ENCODE results near the gene SYCN.
"Not testable (repeated sequence)": the region's sequence is repeated elsewhere in the genome, so short reads cannot be mapped to it uniquely, and the experiment has no call there.

Gene SYCN, protein sequence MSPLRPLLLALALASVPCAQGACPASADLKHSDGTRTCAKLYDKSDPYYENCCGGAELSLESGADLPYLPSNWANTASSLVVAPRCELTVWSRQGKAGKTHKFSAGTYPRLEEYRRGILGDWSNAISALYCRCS

DNA sequence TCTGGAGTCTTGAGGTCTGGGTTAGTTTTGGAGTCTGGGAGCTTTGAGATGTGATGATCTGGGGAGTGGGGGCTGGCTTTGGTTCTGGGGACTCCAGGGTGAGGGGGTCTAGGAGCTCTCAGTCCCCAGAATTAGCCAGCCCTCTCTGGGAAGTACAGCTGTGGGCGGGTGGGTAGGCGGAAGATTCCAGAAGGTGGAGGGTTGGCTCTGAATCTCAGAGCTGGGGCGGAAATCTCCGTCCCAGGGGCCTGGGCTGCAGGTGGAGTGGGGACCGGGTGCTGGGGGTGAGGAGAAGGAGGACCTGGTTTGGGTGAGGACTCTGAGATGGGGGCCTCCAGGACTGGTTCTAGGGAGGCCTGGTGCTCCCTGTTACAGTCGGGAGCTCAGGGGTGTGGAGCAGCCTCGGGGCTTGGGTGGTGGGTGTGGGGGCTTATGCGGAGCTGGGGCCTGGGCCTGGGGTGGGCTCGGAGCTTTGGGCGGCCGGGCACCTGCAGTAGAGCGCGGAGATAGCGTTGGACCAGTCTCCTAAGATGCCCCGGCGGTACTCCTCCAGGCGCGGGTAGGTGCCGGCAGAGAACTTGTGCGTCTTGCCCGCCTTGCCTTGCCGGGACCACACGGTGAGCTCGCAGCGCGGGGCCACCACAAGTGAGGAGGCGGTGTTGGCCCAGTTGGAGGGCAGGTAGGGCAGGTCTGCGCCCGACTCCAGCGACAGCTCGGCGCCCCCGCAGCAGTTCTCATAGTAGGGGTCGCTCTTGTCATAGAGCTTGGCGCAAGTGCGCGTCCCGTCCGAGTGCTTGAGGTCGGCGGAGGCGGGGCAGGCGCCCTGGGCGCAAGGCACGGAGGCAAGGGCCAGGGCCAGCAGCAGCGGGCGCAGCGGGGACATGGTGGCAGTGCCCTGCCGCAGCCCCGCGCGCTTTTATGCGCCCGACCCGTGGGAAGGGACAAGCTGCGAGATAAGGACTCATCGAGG lies at the start of gene SYCN:
SYCN (minus strand) TSS at position 892 of the 970 bp plus-strand sequence; CDS start at position 883, 9 bp downstream.
- DNase-seq (ENCODE audit: low read depth in 2 of 2) = no peak

DNA sequence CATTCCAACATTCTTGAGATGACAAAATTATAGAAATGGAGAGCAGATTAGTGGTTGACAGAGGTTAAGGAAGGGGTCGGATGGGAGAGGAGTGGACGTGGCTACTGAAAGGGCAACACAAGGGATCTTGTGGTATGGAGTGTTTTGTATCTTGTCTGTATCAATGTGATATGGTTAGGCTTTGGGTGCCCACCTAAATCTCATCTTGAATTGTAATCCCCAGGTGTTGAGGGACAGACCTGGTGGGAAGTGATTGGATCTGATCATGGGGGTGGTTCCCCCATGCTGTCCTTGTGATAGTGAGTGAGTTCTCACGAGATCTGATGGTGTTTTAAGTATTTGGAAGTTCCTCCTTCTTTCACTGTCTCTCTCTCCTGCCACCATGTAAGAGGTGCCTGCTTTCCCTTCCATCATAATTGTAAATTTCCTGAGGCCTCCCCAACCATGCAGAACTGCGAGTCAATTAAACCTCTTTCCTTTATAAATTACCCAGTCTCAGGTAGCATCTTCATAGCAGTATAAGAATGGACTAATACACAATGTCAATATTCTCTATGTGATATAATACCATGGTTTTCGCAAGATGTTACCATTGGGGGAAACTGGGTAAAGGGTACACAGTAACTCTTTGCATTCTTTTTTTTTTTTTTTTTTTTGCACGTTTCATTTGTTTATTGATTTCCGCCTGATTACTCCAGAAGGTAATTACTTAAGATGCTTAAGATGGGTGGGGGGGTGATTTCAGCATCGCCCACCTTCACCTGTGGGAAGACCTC lies 49.5 kb upstream of the SYCN start:
- no peak for DNase-seq (ENCODE audit: low read depth in 2 of 2)

DNA sequence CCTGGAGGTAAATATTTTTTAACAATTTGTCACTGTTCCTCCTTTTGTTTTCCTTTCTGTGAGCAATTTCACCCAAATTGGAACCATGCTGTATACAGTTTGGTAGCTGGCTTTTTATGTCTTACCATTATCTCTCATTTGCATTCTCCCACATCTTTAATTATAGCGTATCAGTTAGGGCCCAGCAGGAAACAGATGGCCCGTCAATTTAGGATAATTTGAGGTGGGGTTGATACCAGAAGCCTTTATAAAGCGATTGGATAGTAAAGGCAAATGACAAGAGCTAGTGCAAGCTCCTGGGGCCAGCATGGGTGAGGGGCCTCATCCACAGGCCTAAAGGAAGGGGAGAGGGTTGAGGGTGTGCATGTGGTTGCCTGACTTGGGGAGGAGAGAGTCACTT lies 48.4 kb upstream of the SYCN start:
- no peak for DNase-seq (ENCODE audit: low read depth in 2 of 2)

DNA sequence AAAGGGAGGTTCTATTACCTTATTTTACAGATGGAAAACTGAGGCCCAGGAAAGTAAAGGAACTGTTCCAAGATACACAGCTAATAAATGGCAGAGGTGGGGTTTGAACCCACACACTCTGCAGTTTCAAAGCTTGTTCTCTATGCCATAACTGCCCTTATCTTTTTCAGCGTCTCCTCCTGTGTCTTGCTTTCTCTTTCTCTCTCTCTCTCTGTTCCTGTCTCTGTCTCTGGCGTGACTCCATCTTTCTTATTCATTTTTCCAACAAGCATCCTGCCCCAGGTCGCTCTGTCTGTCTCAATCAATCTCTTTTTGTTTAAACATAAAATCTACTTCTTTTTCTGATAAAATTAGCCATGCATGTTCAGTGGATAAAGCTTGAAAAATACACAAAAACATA lies 47.8 kb upstream of the SYCN start:
- DNase-seq (ENCODE audit: low read depth in 2 of 2) = no peak

DNA sequence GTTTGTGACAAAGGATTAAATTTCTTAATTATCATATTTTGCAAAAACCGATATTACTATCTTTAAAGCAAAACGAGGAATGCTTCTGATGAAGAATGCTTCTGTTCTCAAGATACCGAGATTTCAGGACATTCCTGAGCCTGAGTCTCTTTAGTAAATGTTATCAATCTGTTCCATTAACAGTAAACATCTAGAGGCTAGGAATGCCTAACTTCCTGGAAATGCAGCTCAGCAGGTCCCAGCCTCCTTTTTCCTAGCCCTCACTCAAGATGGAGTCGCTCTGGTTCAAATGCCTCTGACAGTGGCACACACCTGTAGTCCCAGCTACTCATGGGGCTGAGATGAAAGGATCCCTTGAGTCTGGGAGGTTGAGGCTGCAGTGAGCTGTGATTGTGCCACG lies 47.0 kb upstream of the SYCN start:
- DNase-seq (ENCODE audit: low read depth in 2 of 2) = no peak

DNA sequence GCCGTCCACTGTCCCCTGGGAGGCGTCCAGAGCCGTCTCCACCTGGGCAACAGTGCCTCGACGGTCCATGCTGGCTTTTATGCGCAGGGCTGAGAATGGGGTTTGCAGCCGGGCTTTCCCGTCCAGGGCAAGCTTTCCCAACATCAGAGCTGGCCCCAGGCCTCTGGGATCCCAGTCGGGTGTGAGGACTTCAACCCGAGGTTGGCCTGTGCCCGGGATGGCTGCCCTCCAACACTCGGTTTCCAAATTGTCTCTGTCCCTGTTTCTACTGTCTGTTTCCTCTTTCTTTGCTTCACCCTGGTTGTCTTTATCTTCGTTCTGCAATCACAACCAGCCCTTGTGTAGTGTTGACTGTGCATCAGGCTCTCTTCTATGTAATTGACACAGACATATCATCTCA lies 44.7 kb upstream of the SYCN start, which contains the start of gene IFNL4:
IFNL4 (minus strand) TSS at position 51 of the 400 bp plus-strand sequence.
- no peak for DNase-seq (ENCODE audit: low read depth in 2 of 2)

DNA sequence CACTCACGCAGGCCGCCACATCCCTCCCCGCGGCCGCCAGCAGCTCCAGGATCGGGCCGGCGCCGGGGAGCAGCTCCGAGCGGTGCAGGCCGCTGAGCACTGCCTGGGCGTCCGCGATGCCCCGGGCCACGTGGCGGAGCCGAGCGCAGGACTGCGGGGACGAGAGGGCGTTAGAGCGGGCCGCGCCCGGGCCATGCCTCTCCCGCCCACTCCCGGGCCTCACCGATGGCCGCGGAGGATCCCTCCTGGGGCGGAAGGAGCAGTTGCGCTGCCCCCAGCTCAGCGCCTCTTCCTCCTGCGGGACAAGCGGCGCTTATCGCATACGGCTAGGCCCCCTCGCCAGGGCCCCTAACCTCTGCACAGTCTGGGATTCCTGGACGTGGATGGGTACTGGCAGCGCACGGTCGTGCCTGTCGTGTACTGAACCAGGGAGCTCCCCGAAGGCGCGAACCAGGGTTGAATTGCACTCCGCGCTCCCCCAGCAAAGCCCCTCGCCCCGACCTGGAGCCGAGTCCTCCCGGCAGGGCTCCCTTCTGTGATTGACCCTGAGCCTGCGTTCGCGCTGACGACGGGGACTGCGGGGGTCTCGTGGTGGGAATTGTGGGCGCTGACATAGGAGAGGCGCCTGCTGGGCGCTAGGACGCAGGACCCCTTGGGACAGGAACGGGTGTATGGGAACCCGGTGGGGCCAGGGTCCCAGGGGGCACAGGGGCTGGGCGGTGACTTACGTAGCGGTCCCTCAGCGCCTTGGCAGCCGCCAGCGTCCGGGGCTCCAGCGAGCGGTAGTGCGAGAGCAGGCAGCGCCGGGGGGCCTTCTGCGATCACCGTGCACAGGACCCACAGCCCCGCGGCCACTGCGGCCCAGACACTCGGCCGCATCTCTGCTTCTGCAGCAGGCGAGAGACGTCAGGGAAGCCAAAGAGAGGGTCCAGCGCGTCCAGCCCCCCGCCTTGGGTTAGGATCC lies 43.9 kb upstream of the SYCN start:
- DNase-seq (ENCODE audit: low read depth in 2 of 2) = no peak

DNA sequence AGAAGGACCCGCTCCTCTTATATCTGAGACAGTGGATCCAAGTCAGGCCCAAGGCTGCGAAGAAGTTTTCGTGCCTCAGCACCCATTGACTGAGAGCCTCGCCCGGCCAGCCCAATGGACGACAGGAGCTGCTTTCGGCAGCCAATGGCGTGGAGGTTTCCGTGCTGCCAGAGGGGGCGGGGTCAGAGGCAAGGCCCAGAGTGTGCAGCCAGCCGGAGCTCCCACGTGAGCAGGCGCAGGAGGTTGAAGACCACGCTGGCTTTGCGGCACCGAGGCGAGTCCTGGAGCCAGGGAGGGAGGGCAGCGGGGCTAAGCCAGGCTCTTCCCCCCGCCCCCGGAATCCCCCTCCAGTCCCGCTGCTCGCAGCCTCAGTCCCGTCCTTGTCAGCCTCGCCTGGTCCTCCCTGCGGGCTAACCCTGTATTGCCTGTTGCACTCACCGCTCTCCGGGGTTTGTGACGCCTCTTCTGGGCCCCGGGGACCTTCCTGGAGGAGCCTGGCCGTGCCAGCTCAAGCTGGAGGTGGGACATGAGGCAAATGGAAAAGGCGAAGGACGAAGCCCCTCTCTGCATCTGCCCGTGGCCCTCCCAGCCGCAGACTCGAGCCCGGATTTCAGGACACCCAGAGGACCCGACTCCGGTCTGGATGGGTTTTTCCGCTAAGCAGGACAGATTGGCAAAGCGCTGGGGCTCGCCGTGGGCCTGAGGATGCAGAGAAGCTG lies 43.0 kb upstream of the SYCN start:
- peak in 1 of 2 donors; percentile 17 for DNase-seq (ENCODE audit: low read depth in 2 of 2)

DNA sequence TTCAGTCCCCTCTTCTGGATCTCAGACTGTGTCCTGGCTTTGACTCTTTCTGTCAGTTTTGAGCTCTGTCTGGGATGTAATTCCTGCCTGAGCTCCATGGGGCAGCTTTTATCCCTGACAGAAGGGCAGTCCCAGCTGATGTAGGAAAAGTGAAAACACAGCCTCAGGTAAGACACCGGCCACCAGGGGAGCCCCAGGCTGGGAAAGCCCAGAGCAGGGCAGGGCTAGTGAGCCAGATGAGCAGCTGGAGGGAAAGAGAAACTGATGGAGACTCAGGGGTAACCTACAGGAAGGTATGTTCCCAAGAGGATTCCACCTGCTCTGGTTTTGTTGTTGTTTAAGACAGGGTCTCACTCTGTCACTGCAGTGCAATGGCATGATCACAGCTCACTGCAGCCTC lies 41.1 kb upstream of the SYCN start:
- not testable (repeated sequence) for DNase-seq (ENCODE audit: low read depth in 2 of 2)

DNA sequence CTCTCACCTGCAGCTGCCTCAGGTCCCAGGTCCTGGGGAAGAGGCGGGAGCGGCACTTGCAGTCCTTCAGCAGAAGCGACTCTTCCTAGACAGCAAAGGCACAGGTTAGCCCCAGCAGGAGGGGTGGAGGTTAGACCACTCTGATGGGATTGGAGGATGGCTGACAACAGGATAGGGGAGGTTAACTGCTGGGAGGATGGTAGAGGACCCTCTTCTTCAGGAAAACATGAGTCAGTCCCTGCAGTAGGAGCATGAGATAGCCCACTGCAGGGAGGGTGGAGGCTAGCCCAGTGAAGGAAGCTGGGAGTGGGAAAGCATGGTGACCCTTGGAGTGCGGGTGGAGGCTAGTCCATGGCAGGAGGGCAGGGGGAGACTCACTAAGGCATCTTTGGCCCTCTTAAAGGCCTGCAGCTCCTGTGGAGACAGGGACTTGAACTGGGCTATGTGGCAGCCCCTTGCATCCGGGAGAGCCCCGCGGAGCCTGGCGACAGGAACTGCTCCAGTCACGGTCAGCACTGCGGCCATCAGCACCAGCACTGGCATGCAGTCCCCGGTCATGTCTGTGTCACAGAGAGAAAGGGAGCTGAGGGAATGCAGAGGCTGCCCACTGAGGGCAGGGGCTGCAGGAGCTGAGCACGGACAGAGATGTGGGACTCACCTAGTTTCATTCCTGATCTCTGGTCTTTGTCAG lies 40.5 kb upstream of the SYCN start, which contains the start of gene IFNL3:
IFNL3 (minus strand) TSS at position 597 of the 691 bp plus-strand sequence; CDS start at position 558, 39 bp downstream.
- DNase-seq (ENCODE audit: low read depth in 2 of 2) = not testable (repeated sequence)

DNA sequence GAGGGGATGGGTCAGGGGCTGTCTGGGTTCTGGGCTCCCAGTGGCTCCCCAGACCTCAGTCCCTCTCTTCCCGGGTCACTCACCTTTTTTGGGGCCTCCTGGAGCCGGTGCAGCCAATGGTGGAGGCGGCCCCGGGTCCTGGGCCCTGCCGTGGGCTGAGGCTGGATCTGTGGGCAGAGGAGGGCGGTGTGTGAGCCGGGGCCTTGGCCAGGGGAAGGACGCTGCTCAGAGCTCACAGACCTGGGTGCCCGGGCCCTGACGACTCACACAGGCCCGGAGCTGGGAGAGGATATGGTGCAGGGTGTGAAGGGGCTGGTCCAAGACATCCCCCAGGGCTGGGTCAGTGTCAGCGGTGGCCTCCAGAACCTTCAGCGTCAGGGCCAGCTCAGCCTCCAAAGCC lies 39.7 kb upstream of the SYCN start:
- not testable (repeated sequence) for DNase-seq (ENCODE audit: low read depth in 2 of 2)

DNA sequence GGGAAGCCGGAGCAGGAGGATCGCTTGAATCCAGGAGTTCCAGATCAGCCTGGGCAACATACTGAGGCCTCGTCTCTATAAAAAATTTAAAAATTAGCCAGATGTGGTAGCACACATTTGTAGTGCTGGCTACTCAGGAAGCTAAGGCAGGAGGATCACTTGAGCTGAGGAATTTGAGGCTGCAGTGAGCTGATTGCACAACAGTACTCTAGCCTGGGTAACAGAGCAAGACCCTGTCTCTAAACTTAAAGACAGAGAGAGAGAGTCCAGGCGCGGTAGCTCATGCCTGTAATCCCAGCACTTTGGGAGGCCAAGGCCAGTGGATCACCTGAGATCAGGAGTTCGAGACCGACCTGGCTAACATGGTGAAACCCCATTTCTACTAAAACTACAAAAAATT lies 36.4 kb upstream of the SYCN start:
- DNase-seq (ENCODE audit: low read depth in 2 of 2) = no peak

DNA sequence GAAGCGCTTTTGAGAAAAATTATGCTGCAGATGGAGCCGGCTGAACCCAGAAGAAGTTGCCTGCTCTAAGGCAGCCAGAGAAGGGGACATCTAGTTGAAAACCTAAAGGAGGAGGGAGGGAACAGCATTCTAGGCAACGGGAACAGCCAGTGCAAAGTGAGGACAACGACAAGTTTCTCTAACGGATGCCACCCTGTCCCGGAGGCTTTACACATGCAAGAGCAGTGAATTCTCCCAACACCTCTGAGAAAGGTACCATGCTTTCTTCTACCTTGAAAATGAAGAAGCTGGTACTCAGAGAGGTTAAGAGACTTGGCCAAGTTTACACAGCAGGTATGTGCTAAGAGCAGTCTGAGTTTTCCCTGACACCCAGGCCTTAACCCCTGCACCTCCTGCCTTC lies 34.9 kb upstream of the SYCN start:
- no peak for DNase-seq (ENCODE audit: low read depth in 2 of 2)

DNA sequence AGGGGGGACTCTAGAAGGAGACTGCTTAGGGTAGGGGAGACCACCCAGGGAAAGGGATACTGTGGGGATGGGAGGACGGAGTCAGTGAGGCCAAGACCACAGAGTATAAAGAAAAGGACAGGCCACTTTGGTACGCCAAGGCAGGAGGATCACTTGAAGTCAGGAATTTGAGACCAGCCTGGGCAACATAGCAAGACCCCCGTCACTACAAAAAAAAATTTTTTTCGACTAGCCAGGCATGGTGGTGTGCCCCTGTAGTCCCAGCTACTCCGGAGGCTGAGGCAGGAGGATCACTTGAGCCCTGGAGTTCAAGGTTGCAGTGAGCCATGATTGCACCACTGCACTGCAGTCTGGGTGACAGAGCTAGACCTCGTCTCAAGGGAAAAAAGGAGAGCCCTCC lies 34.1 kb upstream of the SYCN start:
- DNase-seq (ENCODE audit: low read depth in 2 of 2) = no peak

DNA sequence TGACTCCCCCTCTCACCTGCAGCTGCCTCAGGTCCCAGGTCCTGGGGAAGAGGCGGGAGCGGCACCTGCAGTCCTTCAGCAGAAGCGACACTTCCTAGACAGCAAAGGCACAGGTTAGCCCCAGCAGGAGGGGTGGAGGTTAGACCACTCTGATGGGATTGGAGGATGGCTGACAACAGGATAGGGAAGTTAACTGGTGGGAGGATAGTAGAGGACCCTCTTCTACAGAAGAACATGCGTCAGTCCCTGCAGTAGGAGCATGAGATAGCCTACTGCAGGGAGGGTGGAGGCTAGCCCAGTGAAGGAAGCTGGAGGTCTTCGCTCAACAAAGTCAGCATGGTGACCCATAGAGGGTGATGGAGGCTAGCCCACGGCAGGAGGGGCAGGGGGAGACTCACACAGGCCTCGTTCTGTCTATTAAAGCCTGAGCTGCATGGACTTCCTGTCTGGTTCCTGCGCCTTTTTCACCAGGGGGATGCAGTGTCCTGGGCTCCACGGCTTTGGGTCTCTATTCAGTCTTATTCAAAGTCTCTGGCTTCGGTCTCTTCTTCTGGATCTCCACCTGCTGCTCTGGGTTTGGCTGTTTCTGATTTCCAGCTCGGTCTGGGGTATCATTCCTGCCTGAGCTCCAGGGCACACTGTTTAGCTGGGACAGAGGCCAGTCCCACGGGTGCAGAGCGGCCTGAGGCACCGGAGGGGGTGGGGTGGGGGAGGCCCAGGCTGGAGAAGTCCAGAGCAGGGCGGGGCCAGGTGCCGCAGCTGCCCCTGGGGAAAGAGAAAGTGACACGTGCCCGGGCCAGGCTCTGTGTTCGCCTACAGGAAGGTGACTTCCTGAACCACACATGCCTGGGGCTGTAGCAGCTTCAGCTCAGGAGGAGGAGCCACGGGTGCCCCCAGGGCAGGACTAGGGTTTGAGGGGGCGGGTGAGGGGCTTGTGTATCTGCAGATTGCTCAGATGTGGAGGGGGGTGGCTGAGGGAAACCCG lies 33.4 kb upstream of the SYCN start:
- peak; percentile 9 to 44 for DNase-seq (ENCODE audit: low read depth in 2 of 2)

DNA sequence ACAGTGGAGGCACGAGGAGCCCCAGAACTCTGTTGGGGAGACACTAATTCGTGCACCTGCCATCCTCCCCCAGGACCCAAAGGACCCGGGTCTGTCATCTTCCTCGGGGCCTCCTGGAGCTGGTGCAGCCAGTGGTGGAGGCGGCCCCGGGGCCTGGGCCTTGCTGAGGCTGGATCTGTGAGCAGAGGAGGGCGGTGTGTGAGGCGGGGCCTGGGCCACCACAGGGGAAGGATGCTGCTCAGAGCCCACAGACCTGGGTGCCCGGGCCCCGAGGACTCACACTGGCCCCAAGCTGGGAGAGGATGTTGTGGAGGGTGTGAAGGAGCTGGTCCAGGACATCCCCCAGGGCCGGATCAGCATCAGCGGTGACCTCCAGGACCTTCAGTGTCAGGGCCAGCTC lies 32.5 kb upstream of the SYCN start:
- peak in 1 of 2 donors; percentile 35 for DNase-seq (ENCODE audit: low read depth in 2 of 2)

DNA sequence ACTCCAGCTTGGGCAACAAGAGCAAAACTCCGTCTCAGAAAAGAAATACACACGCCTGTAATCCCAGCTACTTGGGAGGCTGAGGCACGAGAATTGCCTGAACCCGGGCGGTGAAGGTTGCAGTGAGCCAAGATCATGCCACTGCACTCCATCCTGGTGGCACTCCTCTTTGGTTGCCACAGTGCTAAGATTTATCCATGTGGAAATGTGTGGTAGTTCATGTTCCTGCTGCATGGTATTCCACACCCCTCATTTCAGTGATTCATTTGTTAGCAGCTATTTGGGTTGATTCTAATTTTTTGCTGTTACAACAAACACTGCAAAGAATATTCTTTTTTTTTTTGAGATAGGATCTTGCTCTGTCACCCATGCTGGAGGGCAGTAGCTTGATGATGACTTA lies 28.6 kb upstream of the SYCN start:
- DNase-seq (ENCODE audit: low read depth in 2 of 2) = no peak

DNA sequence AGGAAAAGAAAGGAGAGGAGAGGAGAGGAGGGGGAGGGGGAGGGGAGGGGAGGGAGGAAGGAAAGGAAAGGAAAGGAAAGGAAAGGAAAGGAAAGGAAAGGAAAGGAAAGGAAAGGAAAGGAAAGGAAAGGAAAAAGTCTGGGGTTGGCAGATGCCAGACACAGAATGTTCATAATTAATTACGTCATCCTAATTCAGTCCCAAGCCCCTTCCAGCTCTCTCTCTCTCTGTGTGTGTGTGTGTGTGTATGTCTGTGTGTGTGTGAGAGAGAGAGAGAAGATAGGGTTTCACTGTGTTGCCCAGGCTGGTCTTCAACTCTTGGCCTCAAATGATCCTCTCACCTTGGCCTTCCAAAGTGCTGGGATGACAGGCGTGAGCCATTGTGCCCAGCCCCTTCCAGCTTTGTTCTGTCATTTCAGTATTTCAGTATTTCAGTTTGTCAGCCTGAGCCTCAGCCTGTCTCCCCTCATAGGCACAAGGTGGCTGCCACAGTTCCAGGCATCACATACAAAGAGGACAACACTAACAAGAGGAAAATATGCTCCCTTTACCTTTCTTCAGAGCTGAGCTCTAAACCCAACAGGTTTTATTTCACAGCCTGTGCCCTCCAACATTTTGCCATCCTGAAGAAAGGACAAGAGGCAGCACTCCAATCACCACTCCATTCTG lies 26.2 kb upstream of the SYCN start:
- DNase-seq (ENCODE audit: low read depth in 2 of 2) = no peak

All from stimulated activated CD8-positive, alpha-beta memory T cell treated with anti-CD3 and anti-CD28 coated beads, Interleukin-7, amount 100 ng/mL, for 4 hours (primary cell).